OCI-M1 (cell line): ENCODE results near the gene RPL15.
A peak's percentile ranks its signal among the peaks of the same experiment; 100 is the strongest.
"Not testable (repeated sequence)": the region's sequence is repeated elsewhere in the genome, so short reads cannot be mapped to it uniquely, and the experiment has no call there.

Source experiments
- DNase-seq: peaks from one replicate; lab custom pipeline; 2025; lab: John Stamatoyannopoulos, UW

RPL15 gene

DNA sequence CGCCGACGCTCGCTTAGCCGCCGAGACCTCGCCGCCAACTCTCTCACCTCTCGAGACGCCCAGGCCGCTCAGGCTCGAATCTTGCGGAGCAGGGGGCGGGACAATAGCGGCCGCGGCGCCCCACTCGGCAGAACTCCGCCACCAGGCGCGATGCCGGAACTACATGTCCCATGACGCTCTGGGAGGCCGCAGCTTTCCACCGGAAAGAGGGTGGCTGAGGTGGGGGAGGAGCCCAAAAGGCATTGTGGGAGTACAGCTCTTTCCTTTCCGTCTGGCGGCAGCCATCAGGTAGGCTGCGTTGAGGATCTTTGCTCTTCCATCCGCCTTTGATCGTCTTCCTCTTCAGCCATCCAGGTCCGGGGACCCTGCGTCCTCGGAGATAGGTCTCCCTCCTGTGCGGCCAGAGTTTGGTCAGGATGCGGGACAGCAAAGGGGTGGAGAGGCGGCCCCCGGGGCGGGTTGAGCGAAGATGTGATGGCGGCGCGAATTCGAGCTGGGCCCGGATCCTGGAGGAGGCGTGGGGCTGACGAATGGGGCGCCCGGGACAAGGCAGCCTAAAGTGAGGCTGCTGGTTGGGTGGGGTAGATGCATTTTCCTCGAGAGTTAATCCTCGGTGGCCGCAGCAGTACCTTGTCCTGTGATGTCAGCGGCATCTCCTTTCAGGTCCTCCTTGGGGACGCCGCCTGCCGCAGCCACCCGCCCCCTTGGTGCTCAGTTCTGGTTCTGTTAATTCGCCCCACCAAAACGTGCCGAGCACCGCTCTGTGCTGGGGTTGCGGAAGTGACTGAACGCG, at the start of gene RPL15, which contains the start of gene NKIRAS1:
Gene RPL15 (plus strand): TSS at position 247 of the 793 bp plus-strand sequence. CDS start 728 bp downstream, outside the sequence.
Gene NKIRAS1 (minus strand): TSS at position 105 of the 793 bp plus-strand sequence. CDS start 6,086 bp downstream, outside the sequence.
- DNase-seq: peak; percentile 97

DNA sequence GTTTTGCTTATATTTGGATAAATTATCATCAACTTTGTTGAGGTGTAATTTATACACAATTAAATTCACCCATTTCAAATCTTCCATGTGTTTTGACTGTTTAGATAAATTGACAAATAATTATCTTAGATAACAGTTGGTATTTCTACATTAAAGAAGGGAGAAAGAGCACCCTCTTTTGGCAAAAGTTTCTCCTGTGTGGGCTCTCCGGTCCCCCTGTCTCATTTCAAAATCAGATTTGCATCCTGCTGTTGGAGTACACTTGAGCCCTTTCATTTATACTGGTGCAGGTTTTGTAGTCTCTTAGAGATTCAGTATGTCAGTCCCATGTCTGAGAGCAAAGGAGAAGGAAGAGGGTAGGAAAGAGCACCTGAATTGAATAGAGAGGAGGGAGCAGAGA, 49.5 kb upstream of the RPL15 start:
- DNase-seq: peak; percentile 22

DNA sequence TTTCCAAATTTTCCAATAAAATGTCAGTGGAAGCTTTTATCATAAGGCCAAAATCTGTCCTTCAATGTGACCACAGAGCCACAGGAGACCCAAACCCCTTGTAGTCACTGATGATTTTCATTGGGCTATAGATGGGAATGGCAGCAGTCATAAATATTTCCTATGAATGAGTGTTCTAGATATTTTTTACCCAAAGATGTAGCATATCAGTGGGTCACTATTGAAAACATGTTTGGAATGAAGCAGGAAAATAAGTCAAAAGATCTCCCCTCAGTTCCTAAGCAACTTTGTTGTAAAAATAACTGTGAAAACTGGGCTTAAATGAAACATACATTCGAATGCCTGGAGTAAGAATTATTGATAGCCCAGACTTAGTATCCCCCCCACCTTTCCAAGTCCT, 49.1 kb upstream of the RPL15 start:
- no peak for DNase-seq

DNA sequence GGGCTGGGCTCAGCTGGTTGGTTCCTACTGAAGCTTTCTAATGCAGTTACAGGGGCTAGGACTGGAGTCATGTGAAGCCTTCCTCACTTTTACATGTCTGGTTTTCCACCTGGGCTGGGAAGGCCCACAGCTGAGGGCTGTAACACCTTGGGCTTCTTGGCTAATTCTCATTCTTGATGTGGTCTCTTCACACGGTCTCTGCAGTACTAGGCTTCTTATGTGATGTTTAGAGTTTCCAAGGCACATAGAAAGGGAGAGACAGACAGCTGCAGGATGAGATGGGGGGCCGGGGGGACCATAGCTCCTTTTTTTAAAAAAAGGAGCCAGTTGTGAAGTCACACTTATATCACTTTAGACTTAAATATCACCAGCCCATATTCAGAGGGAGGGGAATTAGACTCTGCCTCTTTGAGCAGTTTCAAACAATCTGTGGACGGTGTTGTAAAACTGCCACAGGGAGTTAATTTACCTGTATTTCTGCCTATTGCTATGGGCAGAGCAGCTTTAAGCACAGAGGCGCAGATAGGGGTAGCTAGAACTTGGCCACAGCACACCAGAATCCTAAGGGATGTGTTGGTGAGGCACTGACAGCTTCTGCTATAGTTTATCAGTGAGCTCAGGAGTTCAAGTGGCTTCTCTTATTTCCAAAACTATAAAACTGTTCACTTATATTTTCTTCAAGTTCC, 46.8 kb upstream of the RPL15 start:
- no peak for DNase-seq

DNA sequence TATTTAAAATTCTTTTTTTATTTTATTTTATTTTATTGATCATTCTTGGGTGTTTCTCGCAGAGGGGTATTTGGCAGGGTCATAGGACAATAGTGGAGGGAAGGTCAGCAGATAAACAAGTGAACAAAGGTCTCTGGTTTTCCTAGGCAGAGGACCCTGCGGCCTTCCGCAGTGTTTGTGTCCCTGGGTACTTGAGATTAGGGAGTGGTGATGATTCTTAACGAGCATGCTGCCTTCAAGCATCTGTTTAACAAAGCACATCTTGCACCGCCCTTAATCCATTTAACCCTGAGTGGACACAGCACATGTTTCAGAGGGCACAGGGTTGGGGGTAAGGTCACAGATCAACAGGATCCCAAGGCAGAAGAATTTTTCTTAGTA, 46.3 kb upstream of the RPL15 start:
- not testable (repeated sequence) for DNase-seq

DNA sequence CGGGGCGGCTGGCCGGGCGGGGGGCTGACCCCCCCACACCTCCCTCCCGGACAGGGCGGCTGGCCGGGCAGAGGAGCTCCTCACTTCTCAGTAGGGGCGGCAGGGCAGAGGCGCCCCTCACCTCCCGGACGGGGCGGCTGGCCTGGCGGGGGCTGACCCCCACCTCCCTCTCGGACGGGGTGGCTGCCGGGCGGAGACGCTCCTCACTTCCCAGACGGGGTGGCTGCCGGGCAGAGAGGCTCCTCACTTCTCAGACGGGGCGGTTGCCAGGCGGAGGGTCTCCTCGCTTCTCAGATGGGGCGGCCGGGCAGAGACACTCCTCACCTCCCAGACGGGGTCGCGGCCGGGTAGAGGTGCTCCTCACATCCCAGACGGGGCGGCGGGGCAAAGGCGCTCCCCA, 45.6 kb upstream of the RPL15 start:
- DNase-seq: not testable (repeated sequence)

DNA sequence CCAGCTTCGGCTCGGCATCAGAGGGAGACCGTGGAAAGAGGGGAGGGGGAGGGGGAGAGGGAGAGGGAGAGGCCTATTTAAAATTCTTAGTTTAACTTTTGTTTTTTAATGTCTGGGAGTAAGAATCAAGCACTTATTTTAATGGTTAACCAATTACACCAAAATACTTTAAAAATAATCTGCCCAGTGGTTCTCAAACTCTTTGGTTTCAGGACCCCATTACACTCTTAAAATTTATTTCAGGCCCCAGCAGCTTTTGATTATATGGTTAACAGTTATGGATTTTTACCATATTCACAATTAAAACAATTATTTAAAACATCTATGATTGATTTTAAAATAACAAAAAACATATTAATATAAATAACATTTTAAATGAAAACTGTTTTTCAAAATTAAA, 44.6 kb upstream of the RPL15 start:
- DNase-seq: no peak

DNA sequence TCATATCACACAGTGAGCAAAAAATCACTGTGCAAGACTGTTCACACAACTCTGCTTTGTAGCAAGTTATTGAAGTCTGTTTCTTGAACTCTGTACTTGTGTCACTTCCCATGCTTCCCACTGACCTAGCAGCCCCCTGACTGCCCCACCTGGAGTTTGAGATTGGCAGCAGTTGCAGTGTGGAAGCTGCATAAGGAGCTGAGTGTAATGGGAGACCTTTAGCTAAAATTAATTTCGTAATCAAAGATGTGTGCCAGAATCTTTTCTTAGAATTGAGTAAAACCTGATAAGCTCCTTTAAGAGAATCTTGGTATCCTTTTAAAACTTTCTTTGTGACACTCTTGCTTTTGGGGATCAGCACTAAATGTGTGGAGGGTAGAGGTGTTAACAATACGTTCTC, 43.0 kb upstream of the RPL15 start:
- DNase-seq: no peak

DNA sequence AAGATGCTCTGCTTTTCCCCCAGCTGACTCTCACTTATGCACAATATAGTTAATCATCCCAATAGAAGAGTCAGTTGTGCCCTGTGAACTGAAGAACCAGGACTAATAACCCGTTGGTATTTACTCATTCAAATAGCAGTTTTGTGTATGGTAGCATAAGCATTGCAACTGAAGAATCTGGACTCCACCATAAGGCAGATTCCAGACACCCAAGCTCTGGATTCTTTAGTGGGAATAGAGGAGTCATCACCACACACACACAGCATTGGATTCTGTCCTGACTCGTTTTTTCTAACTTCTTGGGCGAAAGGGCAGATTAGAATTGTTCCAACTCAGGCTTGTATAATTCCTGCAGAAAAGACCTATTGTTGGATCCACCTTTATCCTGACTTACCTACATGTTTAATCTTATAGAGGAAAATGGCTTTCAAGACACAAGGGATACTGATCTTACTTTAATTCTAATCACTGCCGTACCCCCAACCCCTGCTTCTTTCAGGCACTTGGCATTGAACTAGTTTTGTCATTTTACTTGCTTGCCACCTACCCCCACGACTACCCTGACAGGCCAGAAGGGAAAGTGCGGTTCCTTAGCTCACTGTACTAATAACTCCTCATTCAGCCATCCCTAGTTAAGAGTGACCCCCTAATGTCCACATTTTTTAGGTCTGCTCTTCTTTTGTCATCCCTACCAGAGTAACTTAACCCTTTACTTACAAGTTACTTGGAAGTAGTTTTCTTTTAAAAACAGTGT, 42.4 kb upstream of the RPL15 start:
- DNase-seq: no peak

DNA sequence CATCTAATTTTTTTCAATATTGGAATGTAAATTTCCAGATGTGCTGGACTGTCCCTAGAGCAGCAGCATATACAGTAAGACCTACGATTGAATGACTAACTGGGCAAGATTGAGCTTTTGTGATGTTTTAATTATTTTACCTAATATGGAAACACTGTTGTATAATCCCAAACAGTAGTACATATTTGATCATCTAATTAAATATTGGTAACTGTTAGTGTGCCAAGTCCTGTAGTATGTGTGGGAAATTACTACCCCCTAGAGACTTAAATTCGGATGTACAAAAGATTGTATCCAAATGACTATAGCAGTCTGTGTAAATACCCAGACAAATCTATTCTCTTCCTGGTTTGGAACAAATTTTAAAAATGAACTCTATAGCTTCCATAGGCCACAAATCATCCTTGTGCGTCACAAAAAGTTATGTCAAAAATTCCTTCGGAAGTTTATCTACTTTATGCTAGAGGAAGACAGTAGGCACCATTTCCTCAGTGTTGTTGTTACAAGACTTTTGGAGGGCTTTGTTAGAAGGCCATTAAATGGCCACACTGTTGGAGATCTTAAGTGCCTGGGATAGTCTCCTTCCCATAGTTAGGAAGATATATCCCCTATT, 41.7 kb upstream of the RPL15 start:
- no peak for DNase-seq

DNA sequence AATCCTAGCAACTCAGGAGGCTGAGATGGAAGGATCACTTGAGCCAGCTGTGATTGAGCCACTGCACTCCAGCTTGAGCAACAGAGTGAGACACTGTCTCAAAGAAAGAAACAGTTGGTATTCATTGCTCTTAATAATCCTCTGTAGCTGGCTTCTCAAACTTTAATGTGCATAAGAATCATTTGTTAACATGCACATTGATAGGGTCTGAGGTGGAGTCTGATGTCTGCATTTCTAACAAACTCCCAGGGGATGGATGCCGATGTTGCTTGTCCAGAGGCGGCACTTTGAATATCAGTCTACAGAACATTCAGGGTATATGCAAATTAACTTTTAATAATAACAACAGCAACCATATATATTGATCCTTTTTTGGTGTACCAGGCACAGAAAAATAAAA, 40.0 kb upstream of the RPL15 start:
- no peak for DNase-seq

DNA sequence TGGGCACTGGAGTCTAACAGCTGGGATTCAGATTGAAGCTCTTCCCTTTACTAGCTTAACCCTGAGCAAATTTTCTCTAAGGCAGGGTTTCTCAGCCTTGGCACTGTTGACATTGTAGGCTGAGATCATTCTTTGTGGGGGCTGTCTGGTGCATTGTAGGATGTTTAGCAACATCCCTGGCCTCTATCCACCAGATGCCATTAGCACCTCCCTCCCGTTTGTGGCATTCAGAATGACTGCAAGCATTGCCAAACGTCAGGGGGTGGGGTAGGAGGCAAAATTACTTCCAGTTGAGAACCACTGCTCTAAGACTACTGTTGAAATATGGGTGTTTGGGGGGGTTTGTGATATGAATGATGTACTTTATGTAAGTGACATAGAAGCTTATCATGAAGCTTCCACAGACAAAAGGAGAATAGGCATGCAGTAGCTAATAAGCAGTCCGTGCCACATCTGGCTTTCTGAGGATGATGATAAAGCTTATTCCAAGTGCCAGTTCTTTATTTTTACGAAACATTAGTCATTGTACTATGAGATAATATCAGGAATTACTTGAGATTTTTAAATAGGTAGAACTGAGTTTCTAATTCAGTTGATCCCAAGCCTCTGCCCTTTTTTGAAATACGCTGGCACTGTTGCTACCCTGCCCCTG, 39.5 kb upstream of the RPL15 start:
- DNase-seq: no peak

DNA sequence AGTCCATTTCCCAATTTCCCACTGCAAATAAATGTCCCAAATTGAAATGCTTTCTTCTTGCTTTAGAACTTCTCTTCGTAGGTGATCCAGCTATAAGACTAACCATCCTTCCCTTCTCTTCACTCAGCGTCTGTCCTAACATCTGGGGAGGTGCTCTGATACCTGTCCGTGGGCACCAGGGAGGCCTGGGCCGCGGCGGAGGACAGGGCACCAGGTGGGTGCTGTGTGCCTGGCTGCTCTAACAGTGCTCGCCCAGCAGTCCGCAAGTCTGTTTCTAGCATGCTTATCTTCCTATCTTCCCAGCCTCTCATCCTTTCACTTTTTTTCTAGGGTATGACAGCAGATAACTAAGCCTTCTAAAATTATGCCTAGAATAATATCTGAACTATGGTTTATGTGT, 37.4 kb upstream of the RPL15 start:
- no peak for DNase-seq

DNA sequence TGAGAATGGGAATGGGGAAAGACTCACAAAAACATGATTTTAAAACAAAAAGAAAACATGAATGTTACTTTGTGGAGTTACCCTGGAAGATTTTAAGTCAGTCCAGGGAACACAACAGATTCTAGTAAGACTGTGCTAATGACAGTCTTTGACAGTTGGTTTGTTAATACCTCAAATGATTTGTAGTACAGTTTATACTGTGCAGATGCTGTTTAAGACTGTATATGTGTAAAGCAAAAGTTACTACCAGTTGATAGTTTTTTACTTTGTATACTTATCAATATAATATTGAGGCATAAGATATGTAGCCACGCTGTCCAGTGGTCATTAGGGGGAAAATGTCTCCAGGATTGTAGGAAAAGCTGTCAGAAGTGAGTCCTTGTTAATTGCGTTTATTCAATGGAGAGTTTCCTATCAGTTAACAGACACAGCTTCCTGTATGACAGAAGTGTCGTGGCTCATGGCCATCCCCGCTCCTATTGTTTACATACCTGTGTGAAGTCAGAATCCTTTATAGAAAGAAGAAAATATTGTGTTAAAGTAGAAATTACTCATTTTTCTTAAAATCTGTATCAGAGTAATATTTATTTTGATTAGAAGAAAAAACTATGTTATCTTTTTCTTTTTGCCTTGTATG, 36.1 kb upstream of the RPL15 start:
- DNase-seq: no peak

DNA sequence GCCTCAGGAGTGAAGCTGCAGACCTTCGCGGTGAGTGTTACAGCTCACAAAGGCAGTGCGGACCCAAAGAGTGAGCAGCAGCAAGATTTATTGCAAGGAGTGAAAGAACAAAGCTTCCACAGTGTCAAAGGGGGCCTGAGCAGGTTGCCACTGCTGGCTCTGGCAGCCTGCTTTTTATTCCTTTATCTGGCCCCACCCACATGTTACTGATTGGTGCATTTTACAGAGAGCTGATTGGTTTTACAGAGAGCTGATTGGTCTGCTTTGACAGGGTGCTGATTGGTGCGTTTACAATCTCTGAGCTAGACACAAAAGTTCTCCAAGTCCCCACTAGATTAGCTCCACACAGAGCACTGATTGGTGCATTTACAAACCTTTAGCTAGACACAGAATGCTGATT, 34.9 kb upstream of the RPL15 start:
- not testable (repeated sequence) for DNase-seq

DNA sequence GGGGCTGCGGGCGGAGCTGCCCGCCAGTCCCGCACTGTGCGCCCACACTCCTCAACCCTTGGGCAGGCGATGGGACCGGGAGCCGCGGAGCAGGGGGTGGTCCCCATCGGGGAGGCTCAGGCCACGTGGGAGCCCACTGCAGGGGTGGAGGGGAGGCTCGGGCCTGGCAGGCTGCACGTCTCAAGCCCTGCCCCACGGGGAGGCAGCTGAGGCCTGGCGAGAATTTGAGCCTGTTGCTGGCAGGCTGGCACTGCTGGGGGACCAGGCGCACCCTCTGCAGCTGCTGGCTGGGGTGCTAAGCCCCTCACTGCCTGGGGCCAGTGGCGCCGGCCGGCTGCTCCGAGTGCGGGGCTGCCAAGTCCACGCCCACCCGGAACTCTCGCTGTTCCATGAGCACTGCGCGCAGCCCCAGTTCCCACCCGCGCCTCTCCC, 34.4 kb upstream of the RPL15 start:
- DNase-seq: no peak

DNA sequence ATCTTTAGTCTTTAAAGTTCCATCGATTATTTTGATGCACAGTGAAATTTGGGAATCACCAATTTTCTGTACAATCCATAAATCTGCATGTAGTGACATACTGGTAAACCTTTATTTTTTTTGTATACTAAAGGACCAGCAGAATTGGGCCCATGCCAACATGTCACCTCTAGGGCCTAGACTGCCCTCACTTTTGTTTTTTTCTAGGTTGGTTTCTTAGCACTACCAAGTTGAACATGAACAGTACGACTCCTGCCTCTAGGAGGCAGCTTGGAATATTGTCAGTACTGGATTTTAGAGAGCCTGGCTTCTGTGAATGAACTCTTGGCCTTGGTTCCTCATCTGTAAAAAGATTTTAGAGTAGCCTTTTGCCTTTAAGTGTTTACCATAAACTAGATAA, 32.5 kb upstream of the RPL15 start:
- DNase-seq: peak; percentile 21

DNA sequence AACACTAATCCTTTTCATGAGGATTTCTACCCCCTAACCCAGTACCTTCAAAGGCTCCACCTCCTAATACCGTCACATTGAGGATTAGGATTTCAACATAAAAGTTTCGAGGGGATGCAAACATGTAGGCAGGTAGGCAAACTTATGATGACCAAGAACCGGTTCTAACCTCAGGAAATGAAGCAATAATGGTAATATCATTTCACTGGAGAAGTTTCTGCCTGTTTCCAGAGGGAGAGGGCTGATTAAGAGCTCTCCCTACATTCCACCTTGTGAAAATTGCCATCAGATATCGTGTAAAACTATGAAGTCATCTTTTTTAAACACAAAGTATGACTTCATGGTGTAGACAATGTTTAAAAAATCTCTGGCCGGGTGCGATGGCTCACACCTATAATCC, 31.7 kb upstream of the RPL15 start:
- no peak for DNase-seq

DNA sequence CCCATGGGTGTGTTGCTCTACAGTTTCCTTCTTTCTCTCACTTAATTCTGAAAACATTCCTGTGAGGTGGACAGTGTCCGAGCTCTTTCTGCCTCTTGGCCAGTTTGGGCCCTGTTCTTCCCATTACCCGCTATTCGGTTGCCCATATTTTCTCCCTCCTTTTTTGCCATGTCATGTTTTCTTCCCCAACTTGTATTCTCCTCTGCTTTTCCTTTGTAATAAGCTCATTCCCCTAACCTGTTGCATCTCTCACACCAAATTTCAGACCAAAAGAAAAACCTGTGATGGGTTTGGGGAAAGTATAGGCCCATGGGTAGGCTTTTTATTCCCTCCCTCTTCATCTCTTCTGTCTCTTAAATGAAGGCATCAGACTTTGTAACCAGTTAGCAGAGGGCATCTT, 30.6 kb upstream of the RPL15 start:
- no peak for DNase-seq

DNA sequence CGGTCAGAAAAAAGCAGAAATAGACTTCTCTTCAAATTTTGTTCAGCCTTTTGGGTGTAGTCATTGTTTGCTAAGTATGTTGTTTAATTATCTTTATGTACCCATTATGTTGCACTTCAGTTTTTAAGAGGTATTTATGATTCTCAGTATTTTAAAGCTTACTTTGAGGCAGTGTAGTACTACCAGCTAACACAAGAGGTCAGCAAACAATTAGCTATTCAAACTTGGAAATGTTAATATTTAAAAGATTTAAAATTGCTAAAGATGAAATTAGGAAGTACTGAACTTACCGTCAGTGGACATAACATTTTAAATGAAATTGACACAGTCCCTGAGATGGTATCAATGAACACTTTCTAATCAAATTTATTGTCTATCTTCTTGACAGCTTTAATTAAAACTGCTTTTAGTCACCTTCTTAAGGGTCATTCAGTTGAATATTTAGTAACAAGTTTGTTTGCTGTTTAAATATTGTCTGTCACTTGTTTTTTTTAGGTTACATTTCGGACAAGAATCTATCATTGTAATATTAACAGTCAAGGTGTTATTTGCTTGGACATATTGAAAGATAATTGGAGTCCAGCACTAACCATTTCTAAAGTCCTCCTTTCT, 28.2 kb upstream of the RPL15 start:
- peak; percentile 72 for DNase-seq

DNA sequence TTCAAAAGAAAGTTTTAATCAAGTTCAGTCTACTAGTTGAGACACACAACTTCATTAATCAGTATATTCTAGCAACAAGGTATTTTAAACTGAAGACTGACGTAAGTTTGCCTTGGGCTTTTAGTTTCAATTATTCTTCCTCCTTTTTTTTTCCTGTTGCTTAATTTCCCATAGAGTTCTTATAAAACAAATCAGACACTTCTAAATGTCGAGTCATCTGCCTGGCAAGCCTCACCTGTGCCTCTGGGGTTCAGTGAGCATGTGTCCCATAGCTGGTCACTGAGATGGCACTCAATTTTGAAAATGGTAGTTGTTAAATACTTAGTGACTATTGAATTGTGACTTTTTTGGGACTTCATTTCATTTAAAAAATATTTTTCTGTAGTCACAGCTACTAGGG, 27.5 kb upstream of the RPL15 start:
- DNase-seq: no peak
